Peyer's patch (tissue), 4 donors: ENCODE data around the gene OXT. TPM values are rescaled to one million over a fixed set of nuclear protein-coding genes. Genes with fewer than 3 reads are reported as not detected.
A peak's percentile ranks its signal among the peaks of the same experiment; 100 is the strongest.

ENCODE experiments used
- DNase-seq, 3 donors: peaks; one replicate each; pipeline ENCODE4 v3.0.0-alpha.2; 2017 to 2019
- H3K27ac ChIP-seq, 4 donors: fragments of 200-600 bp; sonication (generic); one replicate each; pipeline ENCODE4 v1.5.1; 2016 to 2019
- H3K27me3 ChIP-seq, 2 donors: fragments of 200-600 bp; sonication (generic); one replicate each; pipeline ENCODE4 v1.5.1; 2019
- H3K36me3 ChIP-seq, 3 donors: fragments of 200-600 bp; sonication (generic); one replicate each; pipeline ENCODE4 v1.5.1; 2016 to 2019
- H3K4me1 ChIP-seq, 4 donors: fragments of 200-600 bp; sonication (generic); one replicate each; pipeline ENCODE4 v1.5.1; 2016 to 2019
- H3K4me3 ChIP-seq, 4 donors: fragments of 200-600 bp; sonication (generic); 1 replicate in 3 of 4; 2 replicates in 1 of 4; pipeline ENCODE4 v1.5.1; 2016 to 2019; ENCODE audit warnings: mild to moderate bottlenecking in 1 of 4
- H3K9me3 ChIP-seq, 4 donors: fragments of 200-600 bp; sonication (generic); one replicate each; pipeline ENCODE4 v1.5.1; 2016 to 2019; ENCODE audit warnings: mild to moderate bottlenecking in 1 of 4
- POLR2A ChIP-seq, 2 donors: fragments of 450-650 bp; IDR thresholded peaks; one replicate each; pipeline ENCODE4 v1.5.1; 2017; ENCODE audit warnings: antibody characterized with exemption in 2 of 2, mild to moderate bottlenecking in 2 of 2, moderate library complexity in 2 of 2
- total RNA-seq, 4 donors: library from RNA; depleted of rRNA; stranded (reverse); fragments of >200 nt; gene quantifications; one replicate each; pipeline ENCODE4 v1.1.0, GENCODE V29; 2016
- TF ChIP-seq, protein P1 (sequence below), 6 experiments: fragments of 450-650 bp in 4 of 6; fragments of 200-600 bp in 2 of 6; sonication (generic) in 1 of 6; IDR thresholded peaks; one replicate each; pipeline ENCODE4 v1.5.1; 2017 to 2019; ENCODE audit warnings: antibody characterized with exemption in 6 of 6, mild to moderate bottlenecking in 3 of 6, moderate library complexity in 1 of 6

The OXT gene
- total RNA-seq, 4 donors from 2014 or later = 9.3 TPM; not detected in 3

- Histone ChIP-seq H3K4me1 (peaks cover 0 to 8% (median 4%) of the 10 kb centered on the region in 4 donors), H3K9me3 (no peaks in the 10 kb centered on the region), H3K4me3 (no peak overlapping the region), H3K36me3 (peaks cover 0 to 39% (median 0%) of the 10 kb centered on the region in 3 donors), H3K27ac (peak overlapping the region in 2 of 4 donors; percentile 30 to 41), H3K27me3 (no peaks in the 10 kb centered on the region)
- TF ChIP-seq, protein P1, sequence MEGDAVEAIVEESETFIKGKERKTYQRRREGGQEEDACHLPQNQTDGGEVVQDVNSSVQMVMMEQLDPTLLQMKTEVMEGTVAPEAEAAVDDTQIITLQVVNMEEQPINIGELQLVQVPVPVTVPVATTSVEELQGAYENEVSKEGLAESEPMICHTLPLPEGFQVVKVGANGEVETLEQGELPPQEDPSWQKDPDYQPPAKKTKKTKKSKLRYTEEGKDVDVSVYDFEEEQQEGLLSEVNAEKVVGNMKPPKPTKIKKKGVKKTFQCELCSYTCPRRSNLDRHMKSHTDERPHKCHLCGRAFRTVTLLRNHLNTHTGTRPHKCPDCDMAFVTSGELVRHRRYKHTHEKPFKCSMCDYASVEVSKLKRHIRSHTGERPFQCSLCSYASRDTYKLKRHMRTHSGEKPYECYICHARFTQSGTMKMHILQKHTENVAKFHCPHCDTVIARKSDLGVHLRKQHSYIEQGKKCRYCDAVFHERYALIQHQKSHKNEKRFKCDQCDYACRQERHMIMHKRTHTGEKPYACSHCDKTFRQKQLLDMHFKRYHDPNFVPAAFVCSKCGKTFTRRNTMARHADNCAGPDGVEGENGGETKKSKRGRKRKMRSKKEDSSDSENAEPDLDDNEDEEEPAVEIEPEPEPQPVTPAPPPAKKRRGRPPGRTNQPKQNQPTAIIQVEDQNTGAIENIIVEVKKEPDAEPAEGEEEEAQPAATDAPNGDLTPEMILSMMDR (IDR thresholded peaks at IDR 0.05) = no peak
- TF ChIP-seq POLR2A (IDR thresholded peaks at IDR 0.05) = no peak
- DNase-seq = no peak
Measured at GRCh38 chr20:3041854-3042409, 29.5 kb upstream of the OXT start.

- Histone ChIP-seq H3K36me3 (peaks cover 0 to 34% (median 0%) of the 10 kb centered on the region in 3 donors), H3K4me3 (no peak overlapping the region), H3K4me1 (peaks cover 0 to 15% (median 7%) of the 10 kb centered on the region in 4 donors), H3K9me3 (no peaks in the 10 kb centered on the region), H3K27me3 (no peaks in the 10 kb centered on the region), H3K27ac (peak overlapping the region in 2 of 4 donors; percentile 30 to 55)
- TF ChIP-seq POLR2A (IDR thresholded peaks at IDR 0.05) = no peak
- DNase-seq = no peak
Measured at GRCh38 chr20:3042625-3043024, 28.8 kb upstream of the OXT start.

DNA sequence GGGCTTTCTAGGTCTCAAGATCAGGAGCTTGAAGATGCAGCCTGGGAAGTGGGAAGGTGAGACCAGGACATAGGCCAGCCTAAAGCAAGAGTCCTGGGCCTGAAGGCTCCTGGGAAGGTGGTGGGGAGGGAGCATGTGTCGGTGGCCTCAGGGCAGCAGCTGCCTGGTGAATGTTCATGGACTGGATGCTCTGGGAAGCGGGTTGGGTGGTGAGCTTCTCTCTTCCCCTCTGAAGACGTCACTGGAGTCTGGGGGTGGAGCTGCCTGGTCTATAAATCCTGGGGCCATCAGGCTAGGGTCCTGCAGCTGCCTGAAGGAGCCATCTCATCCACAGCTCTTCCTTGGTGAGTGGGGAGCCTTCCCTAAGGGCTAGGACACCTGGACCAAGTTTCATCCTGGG, 28.1 kb upstream of the OXT start, which contains the start of gene GNRH2:
TSS of gene GNRH2 (plus strand) at position 301 of the 400 bp plus-strand sequence. CDS start 793 bp downstream, outside the sequence.
- peak within 1 kb of the TSS in 2 of 4 donors; percentile 30 to 55 for H3K27ac ChIP-seq
- peaks cover 0 to 34% (median 0%) of the 10 kb centered on the region in 3 donors for H3K36me3 ChIP-seq
- no peaks in the 10 kb centered on the region for H3K27me3 ChIP-seq
- no peak within 1 kb of the TSS for H3K4me3 ChIP-seq
- TF ChIP-seq POLR2A (IDR thresholded peaks at IDR 0.05) = no peak
- TF ChIP-seq, protein P1 (IDR thresholded peaks at IDR 0.05) = no peak
- H3K9me3 ChIP-seq = no peaks in the 10 kb centered on the region
- peaks cover 0 to 19% (median 9%) of the 10 kb centered on the region in 4 donors for H3K4me1 ChIP-seq
- no peak for DNase-seq

DNA sequence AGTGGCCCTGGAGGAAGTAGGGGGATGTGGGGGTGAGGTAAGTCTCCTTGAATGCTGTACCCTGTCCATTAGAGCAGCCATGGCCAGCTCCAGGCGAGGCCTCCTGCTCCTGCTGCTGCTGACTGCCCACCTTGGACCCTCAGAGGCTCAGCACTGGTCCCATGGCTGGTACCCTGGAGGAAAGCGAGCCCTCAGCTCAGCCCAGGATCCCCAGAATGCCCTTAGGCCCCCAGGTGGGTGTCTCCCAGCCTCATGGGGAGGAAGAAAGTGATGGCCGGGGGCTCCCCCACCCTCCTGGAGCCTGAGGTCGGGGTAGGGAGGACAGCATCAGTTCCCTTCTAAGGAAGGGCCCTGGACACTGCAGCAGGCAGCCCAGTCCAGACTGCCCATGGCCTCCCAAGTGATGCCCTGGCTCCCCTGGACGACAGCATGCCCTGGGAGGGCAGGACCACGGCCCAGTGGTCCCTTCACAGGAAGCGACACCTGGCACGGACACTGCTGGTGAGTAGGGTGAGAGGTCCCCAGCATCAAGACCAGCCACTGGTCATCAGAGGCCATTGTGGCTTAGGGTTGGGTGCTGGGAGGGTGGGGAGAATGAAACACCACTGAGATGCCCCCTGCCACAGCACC, 27.0 kb upstream of the OXT start:
- TF ChIP-seq, protein P1 (IDR thresholded peaks at IDR 0.05) = no peak
- no peak for TF ChIP-seq POLR2A (IDR thresholded peaks at IDR 0.05)
- Histone ChIP-seq H3K4me3 (no peak overlapping the region), H3K4me1 (peaks cover 0 to 19% (median 9%) of the 10 kb centered on the region in 4 donors), H3K27ac (peak overlapping the region in 1 of 4 donors; percentile 94), H3K36me3 (peaks cover 0 to 34% (median 0%) of the 10 kb centered on the region in 3 donors), H3K9me3 (no peaks in the 10 kb centered on the region), H3K27me3 (no peaks in the 10 kb centered on the region)
- DNase-seq = no peak

- H3K4me3 ChIP-seq = peak overlapping the region; percentile 65 to 98 (median 87)
- DNase-seq = peak; percentile 81 to 91 (median 89)
- peaks cover 0 to 19% (median 9%) of the 10 kb centered on the region in 4 donors for H3K4me1 ChIP-seq
- no peaks in the 10 kb centered on the region for H3K27me3 ChIP-seq
- peak overlapping the region; percentile 87 to 94 (median 92) for H3K27ac ChIP-seq
- no peaks in the 10 kb centered on the region for H3K9me3 ChIP-seq
- H3K36me3 ChIP-seq = peaks cover 0 to 32% (median 0%) of the 10 kb centered on the region in 3 donors
- TF ChIP-seq, protein P1 (IDR thresholded peaks at IDR 0.05) = no peak
Measured at GRCh38 chr20:3045042-3045815, 26.2 kb upstream of the OXT start.
